ENCODE data around the gene KCNN3.

KCNN3 gene

GRCh38 chr1:154879038-154879421, 8.9 kb upstream of the KCNN3 start:
- DNase-seq = no peak

- DNase-seq = peak; percentile 51
Observed at GRCh38 chr1:154878371-154879037, 8.4 kb upstream of the KCNN3 start.

GRCh38 chr1:154877370-154877974, 7.4 kb upstream of the KCNN3 start:
- no peak for DNase-seq

- no peak for DNase-seq
Observed at GRCh38 chr1:154876842-154877369, 6.8 kb upstream of the KCNN3 start.

GRCh38 chr1:154874465-154874864, 4.4 kb upstream of the KCNN3 start:
- no peak for DNase-seq

GRCh38 chr1:154873321-154873950, 3.4 kb upstream of the KCNN3 start:
- no peak for DNase-seq

- DNase-seq = no peak
Observed at GRCh38 chr1:154871374-154871773, 1.3 kb upstream of the KCNN3 start.

- DNase-seq = no peak
Observed at GRCh38 chr1:154870734-154871133, 653 bp upstream of the KCNN3 start.

- DNase-seq = no peak
Observed at GRCh38 chr1:154869351-154870114, 548 bp downstream of the KCNN3 start.

GRCh38 chr1:154867841-154868605, 2.1 kb downstream of the KCNN3 start:
- DNase-seq = no peak

- DNase-seq = no peak
Observed at GRCh38 chr1:154867064-154867825, 2.8 kb downstream of the KCNN3 start.

GRCh38 chr1:154866257-154867063, 3.6 kb downstream of the KCNN3 start:
- no peak for DNase-seq

GRCh38 chr1:154865442-154866256, 4.4 kb downstream of the KCNN3 start:
- no peak for DNase-seq

GRCh38 chr1:154864189-154864975, 5.7 kb downstream of the KCNN3 start:
- no peak for DNase-seq

- no peak for DNase-seq
Observed at GRCh38 chr1:154863315-154864174, 6.5 kb downstream of the KCNN3 start.

GRCh38 chr1:154862907-154863306, 7.2 kb downstream of the KCNN3 start:
- no peak for DNase-seq

GRCh38 chr1:154861607-154862094, 8.4 kb downstream of the KCNN3 start:
- no peak for DNase-seq
